HepG2 (cell line): ENCODE measurements around the gene MBD5. TPM values are rescaled to one million over a fixed set of nuclear protein-coding genes. Genes with fewer than 3 reads are reported as not detected.

Source experiments
- ATAC-seq: fragments of 200-7000 bp; cut with Tn5 transposase; 3 replicates; pipeline ENCODE4 v1.9.1; 2020; ENCODE audit warnings: mild to moderate bottlenecking, moderate library complexity
- BruUV-seq: library from RNA; stranded (reverse); fragments of 400-500 nt; replicated peaks from 2 replicates; lab custom pipeline; 2021; lab: Mats Ljungman, UMichigan
- CTCF ChIA-PET: fragments of 300-600 bp; formaldehyde crosslinking; extraction: SDS; loops from one replicate; lab custom pipeline; 2021; ENCODE audit warnings: low total read pairs, inconsistent platforms, low intra/inter-chr PET ratio; lab: Yijun Ruan, JAX
- POLR2A ChIA-PET: fragments of 350-600 bp; sonication (Branson Sonifier 250); formaldehyde crosslinking; loops from one replicate; lab custom pipeline; 2020; ENCODE audit warnings: antibody characterized with exemption, inconsistent platforms; lab: Yijun Ruan, JAX
- DNase-seq: peaks from one replicate; pipeline ENCODE4 v3.0.0-alpha.2; 2015; ENCODE audit warnings: low spot score
- FAIRE-seq: peaks from 3 replicates; lab custom pipeline; 2011; peaks lifted over from hg19 to GRCh38; lab: Jason Lieb, UNC
- H2AFZ ChIP-seq: one replicate; pipeline ENCODE4 v1.6.1; 2011; ENCODE audit warnings: low read length, inconsistent platforms
- H3K27ac ChIP-seq: fragments of 300-600 bp; 3 replicates; pipeline ENCODE4 v1.8.0; 2011; ENCODE audit warnings: mixed run types, mild to moderate bottlenecking, mixed read lengths, low read length, inconsistent platforms; ENCODE audit not compliant: insufficient read depth; ENCODE audit errors: extremely low read length
- H3K27me3 ChIP-seq, 2 experiments: fragments of 200-600 bp in 1 of 2; 2 replicates in 1 of 2; 3 replicates in 1 of 2; pipeline versions ENCODE4 v1.6.0 to v1.8.0; 2011; ENCODE audit warnings: low read length in 2 of 2, mild to moderate bottlenecking in 2 of 2, moderate library complexity in 2 of 2, inconsistent platforms in 1 of 2; ENCODE audit not compliant: insufficient read depth in 2 of 2, control insufficient read depth in 1 of 2
- H3K36me3 ChIP-seq, 2 experiments: fragments of 200-600 bp in 1 of 2; replicated peaks in 1 of 2; 2 replicates in 1 of 2; 3 replicates in 1 of 2; pipeline versions ENCODE4 v1.5.1 to v1.8.0; 2011; ENCODE audit warnings: low read length in 2 of 2, inconsistent platforms in 1 of 2; ENCODE audit not compliant: insufficient read depth in 2 of 2, control insufficient read depth in 1 of 2
- H3K4me1 ChIP-seq: 2 replicates; pipeline ENCODE4 v1.5.1; 2012; ENCODE audit warnings: low read length, inconsistent platforms; ENCODE audit not compliant: insufficient read depth
- H3K4me2 ChIP-seq: 2 replicates; pipeline ENCODE4 v1.6.0; 2011; ENCODE audit warnings: low read depth, low read length, inconsistent platforms
- H3K4me3 ChIP-seq, 3 experiments: fragments of 200-600 bp in 1 of 3; sonication (generic), shearing (Covaris generic) in 1 of 3; replicated peaks in 1 of 3; 2 replicates each; pipeline ENCODE4 v1.5.1; 2011 to 2016; ENCODE audit warnings: low read length in 3 of 3, inconsistent platforms in 2 of 3, low read depth in 2 of 3, mild to moderate bottlenecking in 2 of 3, control low read depth in 1 of 3, mixed read lengths in 1 of 3; ENCODE audit not compliant: insufficient read depth in 1 of 3
- H3K79me2 ChIP-seq: one replicate; pipeline ENCODE4 v1.6.1; 2011; ENCODE audit warnings: low read length, inconsistent platforms; ENCODE audit not compliant: insufficient read depth
- H3K9ac ChIP-seq: 2 replicates; pipeline ENCODE4 v1.6.0; 2011; ENCODE audit warnings: mild to moderate bottlenecking, low read depth, low read length, inconsistent platforms; ENCODE audit not compliant: insufficient read depth
- H3K9me3 ChIP-seq: 2 replicates; pipeline ENCODE4 v1.5.1; 2012; ENCODE audit warnings: mild to moderate bottlenecking, low read length
- H4K20me1 ChIP-seq: 2 replicates; pipeline ENCODE4 v1.6.0; 2011; ENCODE audit warnings: inconsistent platforms, mild to moderate bottlenecking, low read length, moderate library complexity; ENCODE audit not compliant: insufficient read depth
- CC2D1A ChIP-seq: sonication (generic); formaldehyde crosslinking; IDR thresholded peaks from 2 replicates; pipeline ENCODE4 v1.8.1; 2023; ENCODE audit warnings: mild to moderate bottlenecking, missing genetic modification reagents
- CREBL2 ChIP-seq: sonication (generic); formaldehyde crosslinking; IDR thresholded peaks from 2 replicates; pipeline ENCODE4 v1.8.1; 2023; ENCODE audit warnings: missing genetic modification reagents, mild to moderate bottlenecking, borderline replicate concordance
- KLF12 ChIP-seq: sonication (generic); formaldehyde crosslinking; IDR thresholded peaks from 2 replicates; pipeline ENCODE4 v1.4.0; 2020; ENCODE audit warnings: missing genetic modification reagents, borderline replicate concordance
- LRRFIP1 ChIP-seq: sonication (generic); formaldehyde crosslinking; conservative IDR thresholded peaks from 2 replicates; pipeline ENCODE4 v1.4.0; 2020; ENCODE audit warnings: missing genetic modification reagents
- MAFF ChIP-seq: IDR thresholded peaks from 2 replicates; pipeline ENCODE4 v1.6.1; 2011; ENCODE audit warnings: low read depth, low read length, improper control_type of control experiment
- TBL1XR1 ChIP-seq: fragments of 150-350 bp; IDR thresholded peaks from 2 replicates; pipeline ENCODE4 v1.6.1; 2014; ENCODE audit warnings: borderline replicate concordance, low read length; ENCODE audit not compliant: partially characterized antibody
- TBP ChIP-seq: sonication (generic); formaldehyde crosslinking; IDR thresholded peaks from 2 replicates; pipeline ENCODE4 v1.5.0; 2020; ENCODE audit warnings: missing genetic modification reagents
- ZFP90 ChIP-seq: sonication (generic); formaldehyde crosslinking; IDR thresholded peaks from 2 replicates; pipeline ENCODE4 v1.8.0; 2022; ENCODE audit warnings: missing genetic modification reagents, mild to moderate bottlenecking, inconsistent platforms, borderline replicate concordance
- ZNF282 ChIP-seq: fragments of 450-650 bp; IDR thresholded peaks from 2 replicates; pipeline ENCODE4 v1.6.1; 2018; ENCODE audit not compliant: partially characterized antibody
- ZNF646 ChIP-seq: sonication (generic); formaldehyde crosslinking; IDR thresholded peaks from 2 replicates; pipeline ENCODE4 v1.9.0; 2021; ENCODE audit warnings: mild to moderate bottlenecking, missing genetic modification reagents
- WGBS: methylation state at CpG from one replicate; pipeline ENCODE4 v1.1.6; 2017; ENCODE audit warnings: low lambda C conversion rate; 5-methylcytosine and 5-hydroxymethylcytosine counted together
- in situ Hi-C: cut with HindIII; loops from 2 replicates; pipeline ENCODE4 v1.10.0; 2017; ENCODE audit warnings: low pct_unique_long_range_greater_than_20kb; ENCODE audit not compliant: extremely low pct_ligation_motif_present
- intact Hi-C: fragments of 100-400 bp; cut with micrococcal nuclease; formaldehyde crosslinking; loops from one replicate; pipeline ENCODE4 v1.10.0; 2022; ENCODE audit not compliant: unreplicated experiment
- polyA plus RNA-seq, 8 experiments: library from polyadenylated mRNA; depleted of rRNA in 3 of 8; stranded (reverse) in 7 of 8; unstranded in 1 of 8; fragments of >200 nt; fragmentation: Illumina TruSeq in 4 of 8; extraction: Trizol in 4 of 8; gene quantifications; 2 replicates each; pipeline versions ENCODE4 v1.2.1 to v1.2.3, GENCODE V29; 2011 to 2016; ENCODE audit warnings: low read depth in 4 of 8, missing spikeins in 1 of 8, mixed read lengths in 1 of 8; ENCODE audit not compliant: insufficient read depth in 1 of 8
- total RNA-seq, 5 experiments: library from RNA; depleted of rRNA; stranded (reverse); fragments of >200 nt; fragmentation: Illumina TruSeq; extraction: Trizol; gene quantifications; 2 replicates each; pipeline ENCODE4 v1.2.3, GENCODE V29; 2016; ENCODE audit warnings: low read depth in 1 of 5

Gene MBD5
- total and polyA plus RNA-seq, 2 of the 13 experiments (the other 11 are each of a cell fraction or from before 2014, with no cell fraction given) = 13.5 to 26.4 TPM

- FAIRE-seq = no peak
- CTCF ChIA-PET = no interaction called here
- TF ChIP-seq TBP (no peak), ZNF646 (CRISPR knock-in tag) (no peak), CREBL2 (no peak), TBL1XR1 (no peak), ZNF282 (no peak), LRRFIP1 (no peak), ZFP90 (CRISPR knock-in tag) (no peak), MAFF (no peak), CC2D1A (no peak), KLF12 (CRISPR knock-in tag) (no peak)
- no peak overlapping the region for H3K4me3 ChIP-seq
- no peak overlapping the region for H3K27ac ChIP-seq
- no peak for ATAC-seq
- no peaks in the 10 kb centered on the region for H4K20me1 ChIP-seq
- H3K4me1 ChIP-seq = peaks cover 10% of the 10 kb centered on the region
- peaks cover 0 to 3% of the 10 kb centered on the region in 2 experiments; a peak in 1 of 5 replicates for H3K27me3 ChIP-seq
- in situ Hi-C loops = no loop called here
- no peak overlapping the region for H3K9ac ChIP-seq
- H3K4me2 ChIP-seq = no peak overlapping the region
- POLR2A ChIA-PET = no interaction called here
- BruUV-seq = no TSS peak
- 39% methylated on average over 6 of the region's 6 CpGs for WGBS
- H2AFZ ChIP-seq = no peak overlapping the region
- intact Hi-C loops = no loop called here
- H3K79me2 ChIP-seq = no peaks in the 10 kb centered on the region
- no peaks in the 10 kb centered on the region for H3K36me3 ChIP-seq
- 0 out of 2 replicates have a peak, but pooled peaks cover 8% of the 10 kb centered on the region for H3K9me3 ChIP-seq
- no peak for DNase-seq
These were observed 533.8 kb downstream of the MBD5 start for GRCh38 chr2:148554459-148555247.
